Activated T-helper 2 cell treated with anti-CD3 and anti-CD28 coated beads, Interferon-gamma antibody, Interleukin-2, Interleukin-4, amounts not matched to agents 10 μg/mL and 5 μg/mL and 100 μg/mL, durations not matched to agents 14 hours and 24 hours and 36 hours (primary cell): ENCODE results near the gene MED13. TPM values are rescaled to one million over a fixed set of nuclear protein-coding genes. Genes with fewer than 3 reads are reported as not detected.
A peak's percentile ranks its signal among the peaks of the same experiment; 100 is the strongest.

ENCODE experiments used
- DNase-seq: peaks from one replicate; pipeline ENCODE4 v3.0.0; 2021; ENCODE audit warnings: low spot score
- H3K27ac Mint-ChIP-seq: one replicate; pipeline ENCODE4 v1.8.0; 2021; ENCODE audit warnings: mixed read lengths
- H3K27me3 Mint-ChIP-seq: one replicate; pipeline ENCODE4 v1.8.0; 2021; ENCODE audit warnings: low read depth, mixed read lengths
- H3K36me3 Mint-ChIP-seq: one replicate; pipeline ENCODE4 v1.8.0; 2021; ENCODE audit warnings: low read depth, mixed read lengths
- H3K4me1 Mint-ChIP-seq: one replicate; pipeline ENCODE4 v1.8.0; 2021; ENCODE audit warnings: low read depth, mixed read lengths
- H3K4me3 Mint-ChIP-seq: one replicate; pipeline ENCODE4 v1.8.0; 2021; ENCODE audit warnings: low read depth, mild to moderate bottlenecking, moderate library complexity, mixed read lengths
- H3K9me3 Mint-ChIP-seq: one replicate; pipeline ENCODE4 v1.8.0; 2021; ENCODE audit warnings: mixed read lengths
- intact Hi-C: fragments of 100-400 bp; cut with micrococcal nuclease; formaldehyde crosslinking; loops from one replicate; pipeline ENCODE4 v1.15.1; 2023
- total RNA-seq: library from RNA; stranded (reverse); gene quantifications from 2 replicates; pipeline ENCODE4 v1.2.3, GENCODE V29; 2022

The MED13 gene
- 59.4 and 60.2 TPM in 2 replicates for total RNA-seq

- intact Hi-C loops: loop anchor here (1.0 to 10.0 kb wide), 5 partner anchors 28 to 902 kb away; partner anchors contain the start of genes BRIP1, INTS2 and TANC2
- peak within 1 kb of the TSS; percentile 95 for H3K4me3 Mint-ChIP-seq
- DNase-seq: peak; percentile 63
- H3K9me3 Mint-ChIP-seq: no peaks in the 10 kb centered on the region
- H3K27ac Mint-ChIP-seq: peak within 1 kb of the TSS; percentile 99
- peaks cover 38% of the 10 kb centered on the region for H3K36me3 Mint-ChIP-seq
- peaks cover 32% of the 10 kb centered on the region for H3K4me1 Mint-ChIP-seq
- H3K27me3 Mint-ChIP-seq: peaks cover 2% of the 10 kb centered on the region
Observed at GRCh38 chr17:62064791-62065563, at the start of gene MED13. Gene MED13, minus strand, starts transcription at chr17:62065278. Its CDS starts 73 bp downstream, at chr17:62065205.

- intact Hi-C loops: no loop called here
- Mint-ChIP-seq H3K27ac (no peak overlapping the region), H3K9me3 (no peaks in the 10 kb centered on the region)
Observed at GRCh38 chr17:62112229-62112628, 47.2 kb upstream of the MED13 start.

GRCh38 chr17:62111562-62112171 is 46.6 kb upstream of the MED13 start:
- DNase-seq: no peak
- Mint-ChIP-seq H3K36me3 (no peaks in the 10 kb centered on the region), H3K27ac (no peak overlapping the region), H3K4me3 (no peak overlapping the region), H3K27me3 (no peaks in the 10 kb centered on the region), H3K4me1 (peaks cover 5% of the 10 kb centered on the region), H3K9me3 (no peaks in the 10 kb centered on the region)
- intact Hi-C loops: no loop called here

More at GRCh38 chr17:62112229-62112628, 47.2 kb upstream of the MED13 start:
- Mint-ChIP-seq H3K4me3 (no peak overlapping the region), H3K36me3 (no peaks in the 10 kb centered on the region), H3K4me1 (peaks cover 5% of the 10 kb centered on the region), H3K27me3 (no peaks in the 10 kb centered on the region)
- DNase-seq: no peak

GRCh38 chr17:62110923-62111484 is 45.9 kb upstream of the MED13 start:
- intact Hi-C loops: no loop called here
- H3K4me3 Mint-ChIP-seq: no peak overlapping the region
- no peaks in the 10 kb centered on the region for H3K27me3 Mint-ChIP-seq
- no peaks in the 10 kb centered on the region for H3K36me3 Mint-ChIP-seq
- no peak for DNase-seq
- peaks cover 5% of the 10 kb centered on the region for H3K4me1 Mint-ChIP-seq
- H3K9me3 Mint-ChIP-seq: no peaks in the 10 kb centered on the region
- H3K27ac Mint-ChIP-seq: no peak overlapping the region

GRCh38 chr17:62109924-62110323 is 44.8 kb upstream of the MED13 start:
- intact Hi-C loops: loop anchor here (1.0 to 10.0 kb wide), 4 partner anchors 15 to 473 kb away; no protein-coding TSS in a partner anchor
- Mint-ChIP-seq H3K9me3 (no peaks in the 10 kb centered on the region), H3K27me3 (no peaks in the 10 kb centered on the region), H3K4me1 (peaks cover 5% of the 10 kb centered on the region), H3K27ac (no peak overlapping the region), H3K36me3 (no peaks in the 10 kb centered on the region), H3K4me3 (no peak overlapping the region)
- no peak for DNase-seq

GRCh38 chr17:62109378-62109902 is 44.4 kb upstream of the MED13 start:
- Mint-ChIP-seq H3K27ac (no peak overlapping the region), H3K27me3 (no peaks in the 10 kb centered on the region), H3K4me1 (peaks cover 5% of the 10 kb centered on the region), H3K9me3 (no peaks in the 10 kb centered on the region), H3K4me3 (no peak overlapping the region), H3K36me3 (no peaks in the 10 kb centered on the region)
- intact Hi-C loops: loop anchor here (1.0 to 10.0 kb wide), 4 partner anchors 15 to 472 kb away; no protein-coding TSS in a partner anchor
- DNase-seq: peak; percentile 66

- Mint-ChIP-seq H3K36me3 (no peaks in the 10 kb centered on the region), H3K4me3 (no peak overlapping the region), H3K4me1 (peaks cover 5% of the 10 kb centered on the region), H3K27me3 (no peaks in the 10 kb centered on the region), H3K27ac (no peak overlapping the region), H3K9me3 (no peaks in the 10 kb centered on the region)
- DNase-seq: no peak
- intact Hi-C loops: loop anchor here (5.0 to 10.0 kb wide), 2 partner anchors 101 to 469 kb away; no protein-coding TSS in a partner anchor
Observed at GRCh38 chr17:62105861-62106260, 40.8 kb upstream of the MED13 start.

- Mint-ChIP-seq H3K4me3 (no peak overlapping the region), H3K27ac (no peak overlapping the region)
Observed at GRCh38 chr17:62105357-62105756, 40.3 kb upstream of the MED13 start.

GRCh38 chr17:62101515-62101914 is 36.4 kb upstream of the MED13 start:
- no peaks in the 10 kb centered on the region for H3K27me3 Mint-ChIP-seq
- no peaks in the 10 kb centered on the region for H3K36me3 Mint-ChIP-seq
- H3K4me1 Mint-ChIP-seq: peaks cover 15% of the 10 kb centered on the region
- no peaks in the 10 kb centered on the region for H3K9me3 Mint-ChIP-seq
- no peak overlapping the region for H3K4me3 Mint-ChIP-seq
- H3K27ac Mint-ChIP-seq: no peak overlapping the region
- no peak for DNase-seq
- intact Hi-C loops: loop anchor here (10.0 kb wide), 1 partner anchor 97 kb away; no protein-coding TSS in a partner anchor

More at GRCh38 chr17:62105357-62105756, 40.3 kb upstream of the MED13 start:
- Mint-ChIP-seq H3K4me1 (peaks cover 5% of the 10 kb centered on the region), H3K36me3 (no peaks in the 10 kb centered on the region), H3K9me3 (no peaks in the 10 kb centered on the region), H3K27me3 (no peaks in the 10 kb centered on the region)
- intact Hi-C loops: loop anchor here (5.0 to 10.0 kb wide), 2 partner anchors 101 to 468 kb away; no protein-coding TSS in a partner anchor
- no peak for DNase-seq

GRCh38 chr17:62101090-62101489 is 36.0 kb upstream of the MED13 start:
- Mint-ChIP-seq H3K4me1 (peaks cover 15% of the 10 kb centered on the region), H3K9me3 (no peaks in the 10 kb centered on the region), H3K27me3 (no peaks in the 10 kb centered on the region), H3K4me3 (no peak overlapping the region), H3K27ac (no peak overlapping the region), H3K36me3 (no peaks in the 10 kb centered on the region)
- no peak for DNase-seq
- intact Hi-C loops: loop anchor here (10.0 kb wide), 1 partner anchor 96 kb away; no protein-coding TSS in a partner anchor

- H3K36me3 Mint-ChIP-seq: no peaks in the 10 kb centered on the region
- intact Hi-C loops: loop anchor here (10.0 kb wide), 1 partner anchor 95 kb away; no protein-coding TSS in a partner anchor
- no peak overlapping the region for H3K4me3 Mint-ChIP-seq
- no peaks in the 10 kb centered on the region for H3K27me3 Mint-ChIP-seq
- no peak overlapping the region for H3K27ac Mint-ChIP-seq
- peaks cover 15% of the 10 kb centered on the region for H3K4me1 Mint-ChIP-seq
- DNase-seq: no peak
- H3K9me3 Mint-ChIP-seq: no peaks in the 10 kb centered on the region
Observed at GRCh38 chr17:62100055-62100454, 35.0 kb upstream of the MED13 start.

- no peak overlapping the region for H3K27ac Mint-ChIP-seq
- intact Hi-C loops: no loop called here
- H3K36me3 Mint-ChIP-seq: no peaks in the 10 kb centered on the region
- H3K4me3 Mint-ChIP-seq: no peak overlapping the region
- DNase-seq: no peak
- no peaks in the 10 kb centered on the region for H3K27me3 Mint-ChIP-seq
- H3K9me3 Mint-ChIP-seq: no peaks in the 10 kb centered on the region
- peaks cover 15% of the 10 kb centered on the region for H3K4me1 Mint-ChIP-seq
Observed at GRCh38 chr17:62099532-62099931, 34.5 kb upstream of the MED13 start.
